ENCODE data around the gene KNCN. TPM values are rescaled to one million over a fixed set of nuclear protein-coding genes. Genes with fewer than 3 reads are reported as not detected.

The KNCN gene
- total RNA-seq, 4 donors from 2014 or later = not detected

DNA sequence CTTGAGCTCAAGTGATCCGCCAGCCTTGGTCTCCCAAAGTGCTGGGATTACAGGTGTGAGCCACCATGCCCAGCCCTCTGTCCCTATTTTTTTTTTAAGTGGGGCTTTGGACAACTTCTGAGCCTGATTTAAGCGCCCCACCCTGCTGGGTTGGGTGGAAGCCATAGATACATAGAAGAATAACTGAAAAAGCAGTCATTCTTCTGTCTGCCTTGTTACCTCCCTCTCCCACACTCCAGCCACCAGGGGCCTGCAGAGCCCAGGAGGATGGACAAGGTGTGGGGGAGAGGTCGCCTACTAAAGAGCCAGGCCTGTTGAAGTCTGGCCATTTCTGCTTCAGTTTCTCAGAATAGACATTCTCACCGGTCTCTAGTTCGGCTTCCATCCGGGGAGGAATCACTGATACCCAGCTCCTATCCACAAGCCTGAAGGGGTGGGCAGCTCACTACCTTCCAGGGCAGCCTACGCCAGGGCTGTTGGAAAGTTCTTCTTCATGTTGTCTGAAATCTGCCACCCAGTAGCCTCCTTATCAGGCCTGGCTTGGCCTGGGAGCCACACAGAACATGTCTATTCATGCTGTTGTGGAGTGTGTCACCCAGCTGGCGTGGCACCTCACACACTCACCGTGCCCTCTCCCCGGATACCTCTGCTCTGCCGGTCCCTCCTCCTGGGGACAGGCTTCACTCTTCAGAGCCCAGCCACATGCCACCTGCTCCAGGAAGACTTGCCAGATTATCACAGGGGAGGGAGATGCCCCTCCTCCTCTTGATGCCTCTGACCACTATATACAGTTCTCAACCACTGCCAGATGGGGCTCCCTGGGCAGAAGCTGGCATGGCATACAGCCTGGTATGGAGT is 27.7 kb downstream of the KNCN start:
- TF ChIP-seq, protein P1, sequence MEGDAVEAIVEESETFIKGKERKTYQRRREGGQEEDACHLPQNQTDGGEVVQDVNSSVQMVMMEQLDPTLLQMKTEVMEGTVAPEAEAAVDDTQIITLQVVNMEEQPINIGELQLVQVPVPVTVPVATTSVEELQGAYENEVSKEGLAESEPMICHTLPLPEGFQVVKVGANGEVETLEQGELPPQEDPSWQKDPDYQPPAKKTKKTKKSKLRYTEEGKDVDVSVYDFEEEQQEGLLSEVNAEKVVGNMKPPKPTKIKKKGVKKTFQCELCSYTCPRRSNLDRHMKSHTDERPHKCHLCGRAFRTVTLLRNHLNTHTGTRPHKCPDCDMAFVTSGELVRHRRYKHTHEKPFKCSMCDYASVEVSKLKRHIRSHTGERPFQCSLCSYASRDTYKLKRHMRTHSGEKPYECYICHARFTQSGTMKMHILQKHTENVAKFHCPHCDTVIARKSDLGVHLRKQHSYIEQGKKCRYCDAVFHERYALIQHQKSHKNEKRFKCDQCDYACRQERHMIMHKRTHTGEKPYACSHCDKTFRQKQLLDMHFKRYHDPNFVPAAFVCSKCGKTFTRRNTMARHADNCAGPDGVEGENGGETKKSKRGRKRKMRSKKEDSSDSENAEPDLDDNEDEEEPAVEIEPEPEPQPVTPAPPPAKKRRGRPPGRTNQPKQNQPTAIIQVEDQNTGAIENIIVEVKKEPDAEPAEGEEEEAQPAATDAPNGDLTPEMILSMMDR (IDR thresholded peaks at IDR 0.05) = no peak
- no peak for TF ChIP-seq EP300 (IDR thresholded peaks at IDR 0.05)
- no peak for TF ChIP-seq POLR2A (IDR thresholded peaks at IDR 0.05; ENCODE audit: low read depth)
- 97% methylated on average over 11 of the region's 11 CpGs for WGBS
- intact Hi-C loops (cut with DNase I) = no loop called here

DNA sequence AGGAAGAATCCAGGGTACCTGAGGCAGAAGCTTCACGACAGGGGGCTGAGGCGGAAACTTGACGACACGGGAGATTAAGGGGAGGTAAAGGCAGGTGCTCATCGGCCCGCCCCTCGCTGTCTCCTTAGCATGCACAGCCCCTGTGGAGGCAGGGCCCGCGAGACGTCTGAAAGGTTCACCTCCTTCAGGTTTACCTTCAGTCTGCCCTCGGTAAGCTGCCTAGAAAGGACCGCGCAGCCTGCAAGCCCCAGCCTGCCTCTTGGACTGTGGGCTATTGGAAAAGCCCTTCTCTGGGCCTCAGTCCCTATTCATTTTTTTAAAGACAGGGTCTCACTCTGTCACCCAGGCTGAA is 28.5 kb downstream of the KNCN start:
- TF ChIP-seq EP300 (IDR thresholded peaks at IDR 0.05) = no peak
- TF ChIP-seq POLR2A (IDR thresholded peaks at IDR 0.05; ENCODE audit: low read depth) = no peak
- TF ChIP-seq, protein P1 (IDR thresholded peaks at IDR 0.05) = no peak
- TF ChIP-seq POLR2AphosphoS5 (IDR thresholded peaks at IDR 0.05) = no peak
- no peaks in the 10 kb centered on the region for H3K9me3 ChIP-seq
- H3K4me3 ChIP-seq = no peak overlapping the region
- no peak for DNase-seq (ENCODE audit: extremely low spot score)
- intact Hi-C loops (cut with DNase I) = no loop called here
- H3K27me3 ChIP-seq = peaks cover 0 to 61% (median 0%) of the 10 kb centered on the region in 4 donors
- no peak overlapping the region for H3K27ac ChIP-seq (replicated peaks in 1 of 4)
- 79% methylated on average over 8 of the region's 13 CpGs for WGBS
- no peaks in the 10 kb centered on the region for H3K36me3 ChIP-seq
- peaks cover 0 to 12% (median 2%) of the 10 kb centered on the region in 4 donors for H3K4me1 ChIP-seq

More for the DNA sequence above, 27.7 kb downstream of the KNCN start:
- no peak overlapping the region for H3K4me3 ChIP-seq
- no peaks in the 10 kb centered on the region for H3K36me3 ChIP-seq
- peaks cover 0 to 58% (median 0%) of the 10 kb centered on the region in 4 donors for H3K27me3 ChIP-seq
- no peak overlapping the region for H3K27ac ChIP-seq (replicated peaks in 1 of 4)
- no peaks in the 10 kb centered on the region for H3K9me3 ChIP-seq
- no peak for DNase-seq (ENCODE audit: extremely low spot score)
- peaks cover 0 to 14% (median 2%) of the 10 kb centered on the region in 4 donors for H3K4me1 ChIP-seq

DNA sequence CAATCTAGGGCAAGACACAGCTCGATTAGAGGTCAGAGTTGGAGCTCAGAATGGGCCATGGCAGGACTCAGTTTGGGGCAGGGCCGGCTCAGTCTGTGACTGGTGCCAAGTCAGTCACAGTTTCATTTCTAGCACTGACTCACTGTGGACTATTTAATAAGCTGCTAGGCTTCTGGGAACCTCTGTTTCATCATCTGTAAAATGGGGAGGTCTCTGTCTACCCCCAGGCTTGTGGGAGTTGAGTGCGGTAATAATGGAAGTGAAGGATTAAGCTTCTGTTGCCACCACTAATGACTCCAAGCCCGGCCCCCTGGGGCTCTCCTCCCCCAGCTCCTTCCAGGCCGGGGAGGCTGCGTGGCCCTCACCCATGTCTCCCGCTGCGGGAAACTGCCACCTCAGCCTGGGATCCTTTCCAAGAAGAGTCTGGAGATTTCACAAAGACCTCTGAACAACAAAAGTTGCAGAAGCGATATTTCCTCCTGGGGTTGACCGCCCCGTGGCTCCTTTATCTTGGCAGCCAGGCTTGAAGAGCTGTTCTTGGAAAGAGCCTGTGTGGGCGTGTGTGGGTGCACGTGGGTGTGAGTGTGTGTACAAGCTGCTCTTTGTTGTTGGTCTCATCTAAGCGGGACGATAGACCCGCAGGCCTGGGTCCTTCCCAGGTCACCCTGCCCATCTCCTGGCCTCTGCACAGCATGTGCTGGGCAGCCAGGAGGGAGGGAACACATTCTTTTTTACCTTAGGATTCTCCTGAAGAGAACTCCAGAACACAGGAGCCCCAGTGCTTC is 29.1 kb downstream of the KNCN start:
- intact Hi-C loops (cut with DNase I) = no loop called here
- no peak overlapping the region for H3K27ac ChIP-seq (replicated peaks in 1 of 4)
- H3K4me1 ChIP-seq = peaks cover 0 to 8% (median 2%) of the 10 kb centered on the region in 4 donors
- H3K27me3 ChIP-seq = peaks cover 0 to 63% (median 0%) of the 10 kb centered on the region in 4 donors
- WGBS = 33% methylated on average over 7 of the region's 16 CpGs
- no peaks in the 10 kb centered on the region for H3K9me3 ChIP-seq
- no peak for DNase-seq (ENCODE audit: extremely low spot score)
- no peak overlapping the region for H3K4me3 ChIP-seq
- TF ChIP-seq POLR2A (IDR thresholded peaks at IDR 0.05; ENCODE audit: low read depth) = no peak
- no peak for TF ChIP-seq EP300 (IDR thresholded peaks at IDR 0.05)
- no peak for TF ChIP-seq POLR2AphosphoS5 (IDR thresholded peaks at IDR 0.05)
- no peaks in the 10 kb centered on the region for H3K36me3 ChIP-seq

DNA sequence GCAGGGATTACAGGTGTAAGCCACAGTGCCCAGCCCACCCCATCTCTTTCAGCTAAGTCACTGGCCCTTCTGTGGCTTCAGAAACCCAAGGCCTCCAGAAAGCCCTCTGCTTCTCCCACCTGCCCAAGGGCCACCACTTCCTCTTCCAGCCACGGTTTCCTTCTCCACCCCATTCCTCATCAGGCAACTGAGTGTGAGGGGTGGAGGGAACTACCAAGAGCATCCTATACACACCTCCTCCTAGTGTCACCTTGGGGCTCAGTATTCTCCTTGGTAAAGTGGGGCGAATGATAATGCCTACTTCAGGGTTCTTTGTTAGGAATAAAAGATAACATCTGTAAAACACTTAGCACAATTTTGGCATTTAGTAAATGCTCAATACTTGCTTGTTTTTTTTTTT is 30.0 kb downstream of the KNCN start:
- 76% methylated on average over 2 of the region's 2 CpGs for WGBS
- TF ChIP-seq POLR2AphosphoS5 (IDR thresholded peaks at IDR 0.05) (no peak), EP300 (IDR thresholded peaks at IDR 0.05) (no peak), POLR2A (IDR thresholded peaks at IDR 0.05; ENCODE audit: low read depth) (no peak)
- TF ChIP-seq, protein P1 (IDR thresholded peaks at IDR 0.05) = no peak
- Histone ChIP-seq H3K27me3 (peaks cover 0 to 59% (median 0%) of the 10 kb centered on the region in 4 donors), H3K36me3 (no peaks in the 10 kb centered on the region), H3K4me1 (peaks cover 0 to 8% (median 2%) of the 10 kb centered on the region in 4 donors), H3K9me3 (no peaks in the 10 kb centered on the region), H3K4me3 (no peak overlapping the region), H3K27ac (replicated peaks in 1 of 4) (no peak overlapping the region)
- intact Hi-C loops (cut with DNase I) = no loop called here
- no peak for DNase-seq (ENCODE audit: extremely low spot score)
